Gastrocnemius medialis (tissue), 4 donors: Measurements from ENCODE around the gene GRIFIN.

Experiments
- POLR2A ChIP-seq, 2 donors: fragments of 450-650 bp; IDR thresholded peaks; one replicate each; pipeline ENCODE4 v1.6.1; 2017; ENCODE audit warnings: antibody characterized with exemption in 2 of 2, mild to moderate bottlenecking in 2 of 2, moderate library complexity in 2 of 2
- TF ChIP-seq, protein P1 (sequence below), 5 experiments: fragments of 450-650 bp in 3 of 5; fragments of 200-600 bp in 2 of 5; sonication (generic) in 2 of 5; IDR thresholded peaks in 4 of 5; conservative IDR thresholded peaks in 1 of 5; 1 replicate in 4 of 5; 2 replicates in 1 of 5; pipeline ENCODE4 v1.5.1; 2016 to 2019; ENCODE audit warnings: antibody characterized with exemption in 5 of 5, mild to moderate bottlenecking in 3 of 5, moderate library complexity in 3 of 5

DNA sequence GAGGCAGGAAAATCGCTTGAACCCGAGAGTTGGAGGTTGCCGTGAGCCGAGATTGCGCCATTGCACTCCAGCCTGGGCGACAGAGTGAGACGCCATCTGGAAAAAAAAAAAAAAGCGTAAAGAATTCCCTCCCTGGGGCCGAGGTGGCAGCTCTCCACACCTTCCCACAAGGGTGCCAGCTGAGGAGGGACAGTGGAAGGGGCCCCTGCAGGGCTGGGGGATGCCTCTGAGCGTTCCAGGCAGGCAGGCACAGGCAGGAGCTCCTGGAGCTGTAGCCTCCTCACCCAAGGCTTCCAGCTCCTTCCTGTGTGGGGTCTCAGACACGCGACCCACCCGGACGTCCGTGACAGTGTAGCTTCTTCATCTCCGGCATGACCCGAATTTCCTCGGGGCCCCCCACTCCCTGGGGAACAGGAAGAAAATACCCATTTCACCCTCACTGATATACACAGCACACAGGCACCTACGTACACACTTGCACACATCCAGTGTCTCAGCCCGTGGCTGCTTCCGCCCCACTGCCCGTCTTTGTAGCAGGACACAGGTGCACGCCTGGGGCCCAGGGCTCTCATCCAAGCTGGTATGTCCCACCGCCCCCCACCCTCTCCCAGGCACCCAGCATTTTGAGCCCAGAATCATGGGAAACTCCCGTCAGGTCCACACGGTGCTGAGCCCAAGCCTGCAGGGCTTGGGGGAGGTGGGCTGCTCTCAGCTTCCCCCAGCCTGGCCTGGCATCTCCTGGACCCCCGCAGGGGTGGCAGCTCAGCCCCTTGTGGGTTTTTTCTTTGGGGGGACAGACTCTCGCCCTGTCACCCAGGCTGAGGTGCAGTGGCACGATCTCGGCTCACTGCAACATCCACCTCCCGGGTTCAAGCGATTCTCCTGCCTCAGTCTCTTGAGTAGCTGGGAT lies 25.7 kb downstream of the GRIFIN start:
- TF ChIP-seq, protein P1, sequence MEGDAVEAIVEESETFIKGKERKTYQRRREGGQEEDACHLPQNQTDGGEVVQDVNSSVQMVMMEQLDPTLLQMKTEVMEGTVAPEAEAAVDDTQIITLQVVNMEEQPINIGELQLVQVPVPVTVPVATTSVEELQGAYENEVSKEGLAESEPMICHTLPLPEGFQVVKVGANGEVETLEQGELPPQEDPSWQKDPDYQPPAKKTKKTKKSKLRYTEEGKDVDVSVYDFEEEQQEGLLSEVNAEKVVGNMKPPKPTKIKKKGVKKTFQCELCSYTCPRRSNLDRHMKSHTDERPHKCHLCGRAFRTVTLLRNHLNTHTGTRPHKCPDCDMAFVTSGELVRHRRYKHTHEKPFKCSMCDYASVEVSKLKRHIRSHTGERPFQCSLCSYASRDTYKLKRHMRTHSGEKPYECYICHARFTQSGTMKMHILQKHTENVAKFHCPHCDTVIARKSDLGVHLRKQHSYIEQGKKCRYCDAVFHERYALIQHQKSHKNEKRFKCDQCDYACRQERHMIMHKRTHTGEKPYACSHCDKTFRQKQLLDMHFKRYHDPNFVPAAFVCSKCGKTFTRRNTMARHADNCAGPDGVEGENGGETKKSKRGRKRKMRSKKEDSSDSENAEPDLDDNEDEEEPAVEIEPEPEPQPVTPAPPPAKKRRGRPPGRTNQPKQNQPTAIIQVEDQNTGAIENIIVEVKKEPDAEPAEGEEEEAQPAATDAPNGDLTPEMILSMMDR (IDR thresholded peaks at IDR 0.05 in 4 of 5, conservative IDR thresholded peaks at IDR 0.05 in 1 of 5): no peak
- no peak for TF ChIP-seq POLR2A (IDR thresholded peaks at IDR 0.05)
